ENCODE data around the gene THEMIS. TPM values are rescaled to one million over a fixed set of nuclear protein-coding genes. Genes with fewer than 3 reads are reported as not detected.

The THEMIS gene
- total RNA-seq, 2 donors from 2014 or later, result 11.0 to 50.8 TPM

GRCh38 chr6:127851197-127851596 is 49.7 kb downstream of the THEMIS start:
- ATAC-seq, result no peak
- DNase-seq (ENCODE audit: low spot score in 2 of 2), result no peak
- H3K27ac Mint-ChIP-seq, result no peak overlapping the region
- H3K36me3 Mint-ChIP-seq, result peaks cover 30 to 49% of the 10 kb centered on the region in 2 donors
- H3K9me3 Mint-ChIP-seq, result peaks cover 6 to 7% of the 10 kb centered on the region in 2 donors

DNA sequence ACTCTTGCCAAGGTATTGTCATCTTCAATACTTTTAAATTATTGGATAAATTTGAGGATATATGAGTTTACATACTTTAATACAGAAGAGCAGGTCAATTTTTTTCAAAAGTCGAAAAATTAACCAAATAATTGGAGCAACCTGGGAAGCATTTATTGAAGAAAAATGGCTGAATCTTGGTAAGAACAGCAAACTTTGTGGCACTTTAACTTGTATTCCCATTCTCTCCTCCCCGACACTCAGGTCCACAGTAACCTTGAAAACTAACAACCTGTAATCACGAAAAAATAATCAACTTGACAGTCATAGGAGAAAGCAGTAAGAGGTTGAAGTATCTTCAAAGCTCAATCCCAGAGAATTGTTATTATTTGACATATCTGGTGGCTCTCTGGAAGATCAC is 55.6 kb downstream of the THEMIS start:
- H3K9me3 Mint-ChIP-seq, result peaks cover 6 to 7% of the 10 kb centered on the region in 2 donors
- no peak for ATAC-seq
- DNase-seq (ENCODE audit: low spot score in 2 of 2), result no peak
- H3K36me3 Mint-ChIP-seq, result peaks cover 23 to 67% of the 10 kb centered on the region in 2 donors
- H3K27ac Mint-ChIP-seq, result no peak overlapping the region

GRCh38 chr6:127844529-127844928 is 56.3 kb downstream of the THEMIS start:
- peaks cover under 1 to 6% of the 10 kb centered on the region in 2 donors for H3K9me3 Mint-ChIP-seq
- peaks cover 16 to 60% of the 10 kb centered on the region in 2 donors for H3K36me3 Mint-ChIP-seq
- ATAC-seq (no peak), DNase-seq (ENCODE audit: low spot score in 2 of 2) (no peak)
- H3K27ac Mint-ChIP-seq, result no peak overlapping the region

GRCh38 chr6:127843582-127843981 is 57.3 kb downstream of the THEMIS start:
- no peak for DNase-seq (ENCODE audit: low spot score in 2 of 2)
- Mint-ChIP-seq H3K9me3 (peaks cover 0 to 6% of the 10 kb centered on the region in 2 donors), H3K36me3 (peaks cover 13 to 52% of the 10 kb centered on the region in 2 donors), H3K27ac (no peak overlapping the region)
- ATAC-seq, result peak in 1 of 2 donors; percentile 50

- peaks cover 0 to 6% of the 10 kb centered on the region in 2 donors for H3K9me3 Mint-ChIP-seq
- ATAC-seq, result no peak
- no peak overlapping the region for H3K27ac Mint-ChIP-seq
- DNase-seq (ENCODE audit: low spot score in 2 of 2), result no peak
- peaks cover 8 to 43% of the 10 kb centered on the region in 2 donors for H3K36me3 Mint-ChIP-seq
Observed at GRCh38 chr6:127842562-127842961, 58.3 kb downstream of the THEMIS start.

DNA sequence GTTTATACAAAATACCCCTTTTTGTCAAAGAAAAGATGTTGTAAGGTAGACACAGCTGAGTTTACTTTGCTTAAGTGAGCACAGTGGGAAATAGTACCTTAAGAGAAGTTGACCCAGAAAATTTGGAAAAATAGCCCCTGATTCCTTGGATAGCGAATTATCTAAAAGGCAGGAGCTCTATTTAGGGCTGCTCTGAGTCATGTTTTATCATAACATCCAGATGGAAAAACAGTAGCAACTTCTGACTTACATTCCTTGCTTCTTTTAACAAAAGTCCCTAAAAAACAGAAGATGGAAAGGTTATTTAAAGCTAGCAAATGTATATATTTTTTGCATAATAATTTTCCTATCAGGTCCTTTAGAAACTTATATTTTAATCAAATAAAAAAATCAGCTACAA is 59.0 kb downstream of the THEMIS start:
- Mint-ChIP-seq H3K9me3 (no peaks in the 10 kb centered on the region), H3K27ac (no peak overlapping the region), H3K36me3 (peaks cover under 1 to 40% of the 10 kb centered on the region in 2 donors)
- DNase-seq (ENCODE audit: low spot score in 2 of 2) (no peak), ATAC-seq (no peak)

DNA sequence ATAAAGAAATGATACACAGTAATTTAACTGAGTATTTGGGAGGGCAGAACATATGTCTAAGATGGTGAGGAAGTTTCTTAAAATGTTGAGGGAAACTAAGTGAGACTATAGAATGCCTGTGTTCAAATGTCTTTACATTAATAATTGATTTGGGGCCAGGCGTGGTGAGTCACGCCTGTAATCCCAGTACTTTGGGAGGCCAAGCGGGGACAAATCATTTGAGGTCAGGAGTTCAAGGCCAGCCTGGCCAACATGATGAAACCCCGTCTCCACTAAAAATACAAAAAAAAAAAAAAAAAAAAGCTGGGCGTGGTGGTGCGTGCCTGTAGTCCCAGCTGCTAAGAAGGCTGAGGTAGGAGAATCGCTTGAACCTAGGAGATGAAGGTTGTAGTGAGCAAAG is 66.7 kb downstream of the THEMIS start:
- Mint-ChIP-seq H3K27ac (no peak overlapping the region), H3K36me3 (peaks cover 4 to 32% of the 10 kb centered on the region in 2 donors), H3K9me3 (no peaks in the 10 kb centered on the region)
- ATAC-seq, result no peak
- no peak for DNase-seq (ENCODE audit: low spot score in 2 of 2)

DNA sequence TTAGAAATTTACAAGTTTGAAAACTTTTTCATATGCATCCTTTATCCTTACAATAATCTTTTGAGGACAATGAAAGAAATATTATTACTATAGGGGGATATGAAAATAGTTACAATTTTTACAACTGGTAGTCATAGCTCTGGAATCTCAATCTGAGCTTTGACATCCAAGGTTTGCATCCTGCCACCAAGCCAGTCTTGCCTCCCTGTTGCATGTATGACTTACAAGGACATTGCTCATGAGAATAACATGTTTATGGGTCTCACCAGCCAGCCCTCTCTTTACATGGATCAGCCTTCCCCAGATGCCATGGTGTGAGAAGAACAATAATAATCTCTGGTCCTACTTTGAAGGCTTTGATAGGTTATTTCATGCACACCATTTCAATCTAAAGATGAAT is 67.5 kb downstream of the THEMIS start:
- DNase-seq (ENCODE audit: low spot score in 2 of 2) (no peak), ATAC-seq (no peak)
- Mint-ChIP-seq H3K27ac (no peak overlapping the region), H3K9me3 (no peaks in the 10 kb centered on the region), H3K36me3 (peaks cover 4 to 40% of the 10 kb centered on the region in 2 donors)

- ATAC-seq (no peak), DNase-seq (ENCODE audit: low spot score in 2 of 2) (no peak)
- Mint-ChIP-seq H3K36me3 (peaks cover 10 to 49% of the 10 kb centered on the region in 2 donors), H3K9me3 (peaks cover 6% of the 10 kb centered on the region in 2 donors), H3K27ac (no peak overlapping the region)
Observed at GRCh38 chr6:127832381-127832780, 68.5 kb downstream of the THEMIS start.

DNA sequence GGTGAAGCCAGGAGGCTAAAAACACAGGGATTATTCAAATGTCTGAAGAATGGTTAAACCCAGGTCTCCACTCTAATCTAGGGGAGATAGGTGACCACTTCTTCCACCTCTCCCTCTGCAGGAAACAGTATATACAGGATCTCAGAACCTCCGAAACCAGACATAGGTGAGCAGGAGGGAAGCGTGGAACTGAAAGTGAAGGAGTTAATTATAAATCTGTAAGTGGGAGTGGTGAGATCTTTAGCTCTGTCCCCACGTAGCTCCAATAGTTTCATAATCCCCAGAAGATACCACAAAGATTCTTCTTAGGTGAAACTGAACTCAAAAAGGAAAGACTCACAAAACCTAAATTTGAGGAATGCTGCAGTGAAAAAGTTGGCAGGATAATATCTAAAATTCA is 76.8 kb downstream of the THEMIS start:
- Mint-ChIP-seq H3K36me3 (peaks cover 22 to 57% of the 10 kb centered on the region in 2 donors), H3K9me3 (peaks cover 6 to 26% of the 10 kb centered on the region in 2 donors)

GRCh38 chr6:127821431-127821830 is 79.4 kb downstream of the THEMIS start:
- Mint-ChIP-seq H3K9me3 (peaks cover 0 to 20% of the 10 kb centered on the region in 2 donors), H3K36me3 (peaks cover 16 to 44% of the 10 kb centered on the region in 2 donors), H3K27ac (no peak overlapping the region)
- ATAC-seq (peak; percentile 58 to 77), DNase-seq (ENCODE audit: low spot score in 2 of 2) (no peak)

More for the DNA sequence above, 76.8 kb downstream of the THEMIS start:
- DNase-seq (ENCODE audit: low spot score in 2 of 2) (no peak), ATAC-seq (no peak)
- peak overlapping the region in 1 of 2 donors; percentile 6 for H3K27ac Mint-ChIP-seq

GRCh38 chr6:127818149-127818548 is 82.7 kb downstream of the THEMIS start:
- peak overlapping the region; percentile 74 to 92 for H3K27ac Mint-ChIP-seq
- peak; percentile 29 to 31 for ATAC-seq

GRCh38 chr6:127816643-127817042 is 84.2 kb downstream of the THEMIS start:
- ATAC-seq (no peak), DNase-seq (ENCODE audit: low spot score in 2 of 2) (no peak)
- Mint-ChIP-seq H3K36me3 (peaks cover 0 to 34% of the 10 kb centered on the region in 2 donors), H3K27ac (no peak overlapping the region), H3K9me3 (peaks cover 0 to 4% of the 10 kb centered on the region in 2 donors)

More at GRCh38 chr6:127818149-127818548, 82.7 kb downstream of the THEMIS start:
- peaks cover 0 to 4% of the 10 kb centered on the region in 2 donors for H3K9me3 Mint-ChIP-seq
- peaks cover 0 to 29% of the 10 kb centered on the region in 2 donors for H3K36me3 Mint-ChIP-seq
- DNase-seq (ENCODE audit: low spot score in 2 of 2), result no peak

DNA sequence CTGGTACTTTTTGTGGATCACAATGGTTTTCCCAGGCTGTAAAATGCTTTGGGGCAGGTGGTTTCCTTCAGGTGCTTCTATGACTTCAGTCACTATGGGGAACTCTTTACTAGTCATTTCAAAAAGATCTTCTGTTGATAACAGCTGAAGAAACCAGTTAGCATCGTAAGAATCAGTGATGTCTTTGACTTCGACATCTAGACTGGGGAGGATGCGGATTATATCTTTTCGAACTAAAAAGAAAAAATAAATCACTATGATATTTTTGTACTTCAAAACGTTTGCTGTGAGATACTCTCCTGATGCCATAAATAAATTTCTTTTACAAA is 87.2 kb downstream of the THEMIS start:
- peaks cover 0 to 32% of the 10 kb centered on the region in 2 donors for H3K36me3 Mint-ChIP-seq
- H3K9me3 Mint-ChIP-seq, result no peaks in the 10 kb centered on the region
- ATAC-seq, result peak; percentile 44 to 67
- no peak for DNase-seq (ENCODE audit: low spot score in 2 of 2)
- peak overlapping the region in 1 of 2 donors; percentile 84 for H3K27ac Mint-ChIP-seq

GRCh38 chr6:127812985-127813698 is 87.7 kb downstream of the THEMIS start:
- Mint-ChIP-seq H3K27ac (peak overlapping the region; percentile 45 to 84), H3K36me3 (peaks cover under 1 to 29% of the 10 kb centered on the region in 2 donors), H3K9me3 (no peaks in the 10 kb centered on the region)
- peak in 1 of 2 donors; percentile 56 for DNase-seq (ENCODE audit: low spot score in 2 of 2)
- ATAC-seq, result peak; percentile 64 to 73

- DNase-seq (ENCODE audit: low spot score in 2 of 2) (no peak), ATAC-seq (no peak)
- Mint-ChIP-seq H3K27ac (no peak overlapping the region), H3K9me3 (no peaks in the 10 kb centered on the region), H3K36me3 (peaks cover 10 to 40% of the 10 kb centered on the region in 2 donors)
Observed at GRCh38 chr6:127811900-127812570, 88.8 kb downstream of the THEMIS start.

- Mint-ChIP-seq H3K9me3 (peaks cover 0 to 12% of the 10 kb centered on the region in 2 donors), H3K36me3 (peaks cover 20 to 51% of the 10 kb centered on the region in 2 donors), H3K27ac (peak overlapping the region in 1 of 2 donors; percentile 77)
- DNase-seq (ENCODE audit: low spot score in 2 of 2) (no peak), ATAC-seq (no peak)
Observed at GRCh38 chr6:127807806-127808517, 92.9 kb downstream of the THEMIS start.

All from activated naive CD4-positive, alpha-beta T cell treated with anti-CD3 and anti-CD28 coated beads, Interleukin-2, amount 50 U/mL, for 72 hours (primary cell).